Left ventricle myocardium inferior (tissue), 1 donor: ENCODE results near the gene GOLGA6L2. TPM values are rescaled to one million over a fixed set of nuclear protein-coding genes. Genes with fewer than 3 reads are reported as not detected.
A peak's percentile ranks its signal among the peaks of the same experiment; 100 is the strongest.

ENCODE experiments used
- DNase-seq: peaks from one replicate; pipeline ENCODE4 v3.0.0-alpha.2; 2020
- H3K27ac ChIP-seq: fragments of 200-600 bp; replicated peaks from 2 replicates; pipeline ENCODE4 v1.8.0; 2021
- H3K27me3 ChIP-seq: fragments of 200-600 bp; 2 replicates; pipeline ENCODE4 v1.8.0; 2021; ENCODE audit warnings: low read depth
- H3K36me3 ChIP-seq: fragments of 200-600 bp; 2 replicates; pipeline ENCODE4 v1.8.0; 2021
- H3K4me1 ChIP-seq: fragments of 200-600 bp; 2 replicates; pipeline ENCODE4 v1.8.0; 2021
- H3K4me3 ChIP-seq: fragments of 200-600 bp; 2 replicates; pipeline ENCODE4 v1.8.0; 2021; ENCODE audit warnings: mild to moderate bottlenecking, moderate library complexity
- H3K9me3 ChIP-seq: fragments of 200-600 bp; replicated peaks from 2 replicates; pipeline ENCODE4 v1.8.0; 2021
- CTCF ChIP-seq: fragments of 200-600 bp; IDR thresholded peaks from 2 replicates; pipeline ENCODE4 v1.8.0; 2021; ENCODE audit warnings: antibody characterized with exemption, mild to moderate bottlenecking, borderline replicate concordance
- intact Hi-C: fragments of 100-400 bp; cut with micrococcal nuclease; formaldehyde crosslinking; loops from one replicate; pipeline ENCODE4 v1.11.0; 2022
- total RNA-seq: library from RNA; stranded (reverse); fragmentation: NEBNext Ultra II Directional; extraction: Animal tissue kit (Norgen Biotek cat#: 25700); gene quantifications from one replicate; pipeline ENCODE4 v1.2.1, GENCODE V29; 2021
- donor health status: DM: no; HTN: yes; CAD: no; lungs with severe emphysema.

The GOLGA6L2 gene
- total RNA-seq, 1 donor from 2014 or later, result not detected

DNA sequence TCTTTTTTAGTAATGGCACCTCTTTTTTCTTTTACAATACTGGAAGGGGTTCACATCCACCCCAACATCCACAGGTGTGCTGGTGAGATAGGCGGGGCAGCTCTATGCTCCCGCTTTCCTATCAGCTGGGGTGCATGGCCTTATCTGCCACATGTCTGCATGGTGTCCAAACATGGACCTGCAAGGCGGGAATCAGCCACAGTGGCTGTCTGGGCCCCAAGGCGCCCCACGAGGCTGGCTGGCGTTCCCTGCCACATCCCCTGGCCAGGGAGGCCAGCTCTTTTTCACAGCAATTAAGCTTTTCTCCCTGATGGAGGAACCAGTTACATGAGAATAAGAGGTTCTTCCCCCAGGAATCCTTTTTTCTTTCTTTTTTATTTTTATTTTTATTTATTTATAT, 30.9 kb upstream of the GOLGA6L2 start:
- H3K9me3 ChIP-seq, result no peaks in the 10 kb centered on the region
- no peaks in the 10 kb centered on the region for H3K27me3 ChIP-seq
- no peak overlapping the region for H3K27ac ChIP-seq
- no peak for DNase-seq
- H3K4me1 ChIP-seq, result no peaks in the 10 kb centered on the region
- no peaks in the 10 kb centered on the region for H3K36me3 ChIP-seq
- intact Hi-C loops, result no loop called here
- no peak for TF ChIP-seq CTCF
- H3K4me3 ChIP-seq, result no peak overlapping the region

GRCh38 chr15:23472678-23473077, 25.6 kb upstream of the GOLGA6L2 start:
- TF ChIP-seq CTCF, result no peak
- no peak overlapping the region for H3K4me3 ChIP-seq

GRCh38 chr15:23472033-23472432, 25.0 kb upstream of the GOLGA6L2 start:
- H3K36me3 ChIP-seq, result no peaks in the 10 kb centered on the region
- no peak for DNase-seq
- H3K4me3 ChIP-seq, result no peak overlapping the region
- no peaks in the 10 kb centered on the region for H3K9me3 ChIP-seq
- intact Hi-C loops, result no loop called here
- no peak overlapping the region for H3K27ac ChIP-seq
- H3K4me1 ChIP-seq, result no peaks in the 10 kb centered on the region
- no peaks in the 10 kb centered on the region for H3K27me3 ChIP-seq
- TF ChIP-seq CTCF, result no peak

More at GRCh38 chr15:23472678-23473077, 25.6 kb upstream of the GOLGA6L2 start:
- Histone ChIP-seq H3K27me3 (no peaks in the 10 kb centered on the region), H3K36me3 (no peaks in the 10 kb centered on the region), H3K4me1 (no peaks in the 10 kb centered on the region), H3K9me3 (no peaks in the 10 kb centered on the region), H3K27ac (no peak overlapping the region)
- no peak for DNase-seq
- intact Hi-C loops, result no loop called here

DNA sequence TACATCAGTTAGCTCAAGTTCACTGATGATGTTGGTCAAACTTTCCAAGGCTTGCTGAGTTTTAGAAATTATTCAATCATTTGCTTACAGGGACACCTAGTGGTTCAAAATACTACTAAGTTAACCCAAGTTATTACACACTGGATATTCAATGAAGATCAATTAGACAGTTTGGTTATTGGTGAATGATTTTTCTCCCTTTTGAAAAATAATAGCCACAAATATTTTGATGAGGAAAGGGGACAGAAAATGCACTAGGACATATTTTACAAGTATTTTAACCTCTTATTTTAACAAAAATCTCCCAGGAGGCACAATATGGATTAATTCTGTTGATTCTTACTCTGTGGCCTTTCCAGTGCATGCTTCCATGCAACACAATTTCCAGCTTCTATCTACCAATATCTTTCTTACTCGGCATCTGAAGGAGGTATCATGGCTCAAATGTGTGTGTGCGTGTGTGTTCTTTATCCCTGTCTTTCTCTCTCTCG, 20.1 kb upstream of the GOLGA6L2 start:
- H3K4me3 ChIP-seq, result no peak overlapping the region
- H3K27me3 ChIP-seq, result no peaks in the 10 kb centered on the region
- TF ChIP-seq CTCF, result peak; percentile 57
- no peak for DNase-seq
- H3K4me1 ChIP-seq, result no peaks in the 10 kb centered on the region
- intact Hi-C loops, result no loop called here
- no peak overlapping the region for H3K27ac ChIP-seq
- no peaks in the 10 kb centered on the region for H3K9me3 ChIP-seq
- no peaks in the 10 kb centered on the region for H3K36me3 ChIP-seq

- no peak for DNase-seq
- Histone ChIP-seq H3K9me3 (no peaks in the 10 kb centered on the region), H3K36me3 (no peaks in the 10 kb centered on the region), H3K4me1 (no peaks in the 10 kb centered on the region), H3K27me3 (no peaks in the 10 kb centered on the region), H3K27ac (no peak overlapping the region), H3K4me3 (no peak overlapping the region)
- TF ChIP-seq CTCF, result no peak
- intact Hi-C loops, result no loop called here
Measured at GRCh38 chr15:23457890-23458289, 10.8 kb upstream of the GOLGA6L2 start.
